ENCODE data around the gene KCTD16. TPM values are rescaled to one million over a fixed set of nuclear protein-coding genes. Genes with fewer than 3 reads are reported as not detected.

The KCTD16 gene
- total RNA-seq, 1 experiment from 2014 or later: 0.64 TPM

DNA sequence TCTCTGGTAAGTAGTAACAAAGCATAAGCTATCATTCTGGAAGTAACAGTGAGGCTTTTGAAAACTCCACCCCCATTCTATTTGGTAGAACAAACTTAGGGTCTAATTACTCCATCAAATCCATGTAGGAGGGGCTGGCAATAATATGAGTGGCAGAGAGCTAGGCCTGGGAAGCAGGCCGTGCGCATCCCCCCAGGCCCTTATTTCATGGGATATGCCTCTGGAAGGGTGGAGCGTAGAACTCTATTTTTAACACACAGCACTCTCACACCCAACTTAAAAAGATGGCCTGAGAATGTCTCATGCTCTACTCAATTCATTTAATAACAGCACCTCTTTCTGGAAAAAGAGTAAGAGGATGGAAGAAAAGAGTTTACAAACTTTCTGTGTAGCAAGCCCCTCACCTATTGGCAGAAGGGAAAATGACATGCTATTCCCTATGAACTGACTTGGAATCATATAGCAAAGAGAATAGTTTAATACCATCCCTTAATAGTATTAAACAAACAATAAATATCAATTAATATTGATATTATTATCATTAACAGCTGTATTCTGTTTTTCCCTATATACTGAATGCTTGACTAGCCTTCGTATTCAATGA is 233.2 kb downstream of the KCTD16 start:
- peaks cover 16% of the 10 kb centered on the region; the same call in 1 of the 2 replicates for H3K27me3 ChIP-seq (ENCODE audit: insufficient read depth, low read length)
- no peaks in the 10 kb centered on the region for H3K9me2 ChIP-seq (ENCODE audit: insufficient read depth)
- no peaks in the 10 kb centered on the region for H3K36me3 ChIP-seq (ENCODE audit: control insufficient read depth in 1 of 2, insufficient read depth in 2 of 2, low read length in 2 of 2)
- CTCF ChIA-PET: no interaction called here
- BruUV-seq (replicated peaks): no TSS peak
- no peaks in the 10 kb centered on the region for H3K9me3 ChIP-seq (ENCODE audit: control insufficient read depth in 1 of 2, insufficient read depth in 1 of 2, low read depth in 1 of 2, low read length in 2 of 2)
- H3K4me1 ChIP-seq (ENCODE audit: control insufficient read depth in 1 of 2, insufficient read depth in 2 of 2, low read length in 2 of 2): no peaks in the 10 kb centered on the region
- H3K9ac ChIP-seq (ENCODE audit: low read length): no peak overlapping the region
- H2AFZ ChIP-seq (ENCODE audit: low read depth, low read length, poor library complexity, severe bottlenecking): no peak overlapping the region
- TF ChIP-seq SP1 (IDR thresholded peaks at IDR 0.05; ENCODE audit: low read depth): no peak
- TF ChIP-seq EZH2phosphoT487 (IDR thresholded peaks at IDR 0.05; ENCODE audit: borderline replicate concordance): no peak
- TF ChIP-seq YY1 (IDR thresholded peaks at IDR 0.05; ENCODE audit: extremely low read depth, insufficient replicate concordance, low read depth, low read length): no peak
- no peak for TF ChIP-seq SIN3A (IDR thresholded peaks at IDR 0.05; ENCODE audit: low read depth)
- no peak for TF ChIP-seq FOSL1 (IDR thresholded peaks at IDR 0.05; ENCODE audit: low read depth)
- TF ChIP-seq SRF (IDR thresholded peaks at IDR 0.05; ENCODE audit: low read depth): no peak
- TF ChIP-seq, protein P1, sequence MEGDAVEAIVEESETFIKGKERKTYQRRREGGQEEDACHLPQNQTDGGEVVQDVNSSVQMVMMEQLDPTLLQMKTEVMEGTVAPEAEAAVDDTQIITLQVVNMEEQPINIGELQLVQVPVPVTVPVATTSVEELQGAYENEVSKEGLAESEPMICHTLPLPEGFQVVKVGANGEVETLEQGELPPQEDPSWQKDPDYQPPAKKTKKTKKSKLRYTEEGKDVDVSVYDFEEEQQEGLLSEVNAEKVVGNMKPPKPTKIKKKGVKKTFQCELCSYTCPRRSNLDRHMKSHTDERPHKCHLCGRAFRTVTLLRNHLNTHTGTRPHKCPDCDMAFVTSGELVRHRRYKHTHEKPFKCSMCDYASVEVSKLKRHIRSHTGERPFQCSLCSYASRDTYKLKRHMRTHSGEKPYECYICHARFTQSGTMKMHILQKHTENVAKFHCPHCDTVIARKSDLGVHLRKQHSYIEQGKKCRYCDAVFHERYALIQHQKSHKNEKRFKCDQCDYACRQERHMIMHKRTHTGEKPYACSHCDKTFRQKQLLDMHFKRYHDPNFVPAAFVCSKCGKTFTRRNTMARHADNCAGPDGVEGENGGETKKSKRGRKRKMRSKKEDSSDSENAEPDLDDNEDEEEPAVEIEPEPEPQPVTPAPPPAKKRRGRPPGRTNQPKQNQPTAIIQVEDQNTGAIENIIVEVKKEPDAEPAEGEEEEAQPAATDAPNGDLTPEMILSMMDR (IDR thresholded peaks at IDR 0.05 in 2 of 3, conservative IDR thresholded peaks at IDR 0.05 in 1 of 3; ENCODE audit: borderline replicate concordance in 1 of 3, insufficient read depth in 1 of 3, low read depth in 2 of 3, low read length in 2 of 3): no peak
- no peak for TF ChIP-seq CBX3 (IDR thresholded peaks at IDR 0.05; ENCODE audit: low read depth)
- TF ChIP-seq ELF1 (IDR thresholded peaks at IDR 0.05; ENCODE audit: borderline replicate concordance, low read depth): no peak
- no peak for TF ChIP-seq CEBPB (IDR thresholded peaks at IDR 0.05; ENCODE audit: low read depth)
- no peak for TF ChIP-seq RAD21 (IDR thresholded peaks at IDR 0.05; ENCODE audit: low read depth)
- TF ChIP-seq POLR2AphosphoS5 (IDR thresholded peaks at IDR 0.05; ENCODE audit: low read depth, low read length): no peak
- TF ChIP-seq, protein P2, sequence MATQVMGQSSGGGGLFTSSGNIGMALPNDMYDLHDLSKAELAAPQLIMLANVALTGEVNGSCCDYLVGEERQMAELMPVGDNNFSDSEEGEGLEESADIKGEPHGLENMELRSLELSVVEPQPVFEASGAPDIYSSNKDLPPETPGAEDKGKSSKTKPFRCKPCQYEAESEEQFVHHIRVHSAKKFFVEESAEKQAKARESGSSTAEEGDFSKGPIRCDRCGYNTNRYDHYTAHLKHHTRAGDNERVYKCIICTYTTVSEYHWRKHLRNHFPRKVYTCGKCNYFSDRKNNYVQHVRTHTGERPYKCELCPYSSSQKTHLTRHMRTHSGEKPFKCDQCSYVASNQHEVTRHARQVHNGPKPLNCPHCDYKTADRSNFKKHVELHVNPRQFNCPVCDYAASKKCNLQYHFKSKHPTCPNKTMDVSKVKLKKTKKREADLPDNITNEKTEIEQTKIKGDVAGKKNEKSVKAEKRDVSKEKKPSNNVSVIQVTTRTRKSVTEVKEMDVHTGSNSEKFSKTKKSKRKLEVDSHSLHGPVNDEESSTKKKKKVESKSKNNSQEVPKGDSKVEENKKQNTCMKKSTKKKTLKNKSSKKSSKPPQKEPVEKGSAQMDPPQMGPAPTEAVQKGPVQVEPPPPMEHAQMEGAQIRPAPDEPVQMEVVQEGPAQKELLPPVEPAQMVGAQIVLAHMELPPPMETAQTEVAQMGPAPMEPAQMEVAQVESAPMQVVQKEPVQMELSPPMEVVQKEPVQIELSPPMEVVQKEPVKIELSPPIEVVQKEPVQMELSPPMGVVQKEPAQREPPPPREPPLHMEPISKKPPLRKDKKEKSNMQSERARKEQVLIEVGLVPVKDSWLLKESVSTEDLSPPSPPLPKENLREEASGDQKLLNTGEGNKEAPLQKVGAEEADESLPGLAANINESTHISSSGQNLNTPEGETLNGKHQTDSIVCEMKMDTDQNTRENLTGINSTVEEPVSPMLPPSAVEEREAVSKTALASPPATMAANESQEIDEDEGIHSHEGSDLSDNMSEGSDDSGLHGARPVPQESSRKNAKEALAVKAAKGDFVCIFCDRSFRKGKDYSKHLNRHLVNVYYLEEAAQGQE (IDR thresholded peaks at IDR 0.05; ENCODE audit: low read depth): no peak
- no peak overlapping the region for H3K27ac ChIP-seq (ENCODE audit: low read depth, low read length)
- H3K79me2 ChIP-seq (ENCODE audit: insufficient read depth, low read length): no peaks in the 10 kb centered on the region
- H3K4me2 ChIP-seq (ENCODE audit: low read length): no peak overlapping the region
- POLR2A ChIA-PET: no interaction called here
- no peaks in the 10 kb centered on the region; the same call in 1 of the 2 replicates for H4K20me1 ChIP-seq (ENCODE audit: insufficient read depth)
- RAD21 ChIA-PET (ENCODE audit: low non-redundant PET in 1 of 2, low total read pairs in 2 of 2, uncharacterized antibody in 2 of 2, unreplicated experiment in 2 of 2): no interaction called here
- no peak for DNase-seq (ENCODE audit: low read depth, low spot score)
- intact Hi-C loops (cut with micrococcal nuclease): no loop called here
- no peak for ATAC-seq
- H3K4me3 ChIP-seq (replicated peaks in 1 of 2; ENCODE audit: low read depth in 1 of 2, low read length in 2 of 2): no peak overlapping the region

All from HCT116 (cell line).